SH-SY5Y (cell line): ENCODE results near the gene AAK1.

Source experiments
- GATA2 ChIP-seq: IDR thresholded peaks from 2 replicates; pipeline ENCODE4 v1.6.1; 2011; ENCODE audit warnings: mild to moderate bottlenecking, low read depth, low read length
- GATA3 ChIP-seq: IDR thresholded peaks from 2 replicates; pipeline ENCODE4 v1.6.1; 2011; ENCODE audit warnings: low read depth, mild to moderate bottlenecking, low read length, moderate library complexity

AAK1 gene

DNA sequence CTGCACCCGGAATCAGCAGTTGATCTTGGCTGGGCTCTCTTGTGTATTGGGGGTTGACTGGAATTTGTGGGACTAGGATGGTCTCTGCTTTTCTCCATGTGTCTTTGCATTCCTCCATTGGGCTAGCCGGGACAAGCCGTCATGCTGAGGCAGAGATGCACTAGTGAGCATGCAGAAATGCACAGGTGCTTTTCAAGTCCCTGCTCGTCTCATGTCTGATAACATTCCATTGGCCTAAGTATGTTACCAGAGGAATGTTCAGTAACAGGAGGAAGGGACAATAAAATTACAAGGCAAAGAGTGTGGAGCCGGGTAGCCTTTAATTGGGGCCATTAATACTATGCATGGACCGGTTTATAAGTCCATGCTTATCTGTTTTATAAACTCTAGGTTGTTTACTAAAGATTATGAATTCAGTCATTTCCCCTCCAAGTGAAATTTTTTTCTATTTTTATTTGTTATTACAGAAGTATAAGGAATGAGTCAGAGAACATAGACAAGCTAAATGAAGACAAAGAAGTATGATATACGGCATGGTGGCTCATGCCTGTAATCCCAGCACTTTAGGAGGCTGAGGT is 24.4 kb upstream of the AAK1 start:
- no peak for TF ChIP-seq GATA3

DNA sequence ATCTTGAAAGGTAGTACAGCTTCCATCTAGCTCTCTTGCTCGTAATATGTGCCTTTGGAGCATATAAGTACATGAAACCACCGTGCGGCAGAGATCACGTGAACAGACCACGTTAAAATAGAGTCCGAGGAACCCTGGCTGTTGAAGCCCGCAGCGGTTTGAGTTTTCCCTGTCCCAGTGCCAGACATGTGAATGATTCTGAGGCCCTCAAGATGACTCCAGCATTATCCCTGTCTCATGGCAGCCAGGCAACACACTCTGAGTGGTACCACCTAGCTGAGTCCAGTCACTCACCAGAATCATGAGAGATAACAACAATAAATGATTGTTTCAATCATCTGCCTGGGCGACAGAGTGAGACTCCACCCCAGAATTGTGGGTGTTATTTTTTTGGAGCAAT is 21.6 kb upstream of the AAK1 start:
- TF ChIP-seq GATA3 (no peak), GATA2 (no peak)

DNA sequence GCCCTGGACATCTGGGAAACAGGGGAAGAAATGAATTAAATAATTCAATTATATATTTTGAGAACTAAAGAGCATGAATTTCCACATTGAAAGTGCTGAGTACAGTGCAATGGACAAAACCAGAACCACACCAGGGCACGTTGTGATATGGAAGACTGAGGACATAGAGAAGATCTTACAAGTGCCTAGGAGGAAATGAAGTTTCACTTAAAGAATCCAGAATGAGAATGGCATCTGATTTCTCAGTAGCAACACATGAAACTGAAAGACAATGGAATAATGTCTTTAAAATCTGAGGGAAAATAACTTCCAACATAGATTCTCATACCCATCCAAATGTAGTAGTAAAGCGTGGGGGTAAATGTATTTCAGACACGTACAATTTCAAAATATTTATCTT is 20.3 kb upstream of the AAK1 start:
- TF ChIP-seq GATA2 (no peak), GATA3 (no peak)

DNA sequence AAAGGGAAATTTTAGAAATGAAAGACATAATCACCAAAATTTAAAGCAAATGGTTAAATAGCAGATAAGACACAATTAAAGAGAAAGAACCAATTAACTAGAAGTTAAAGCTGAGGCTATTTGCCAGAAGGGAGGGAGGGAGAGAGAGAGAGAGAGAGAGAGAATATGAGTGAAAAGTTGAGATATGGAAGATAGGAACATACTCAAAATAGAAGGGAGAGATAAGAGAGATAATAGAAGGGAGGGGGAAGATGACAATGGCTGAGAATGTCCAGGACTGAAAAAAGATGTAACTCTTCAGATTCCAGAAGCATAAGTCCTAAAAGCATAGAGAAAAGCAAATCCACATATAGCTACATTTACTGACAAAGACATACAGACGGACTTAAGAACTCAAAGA is 17.1 kb upstream of the AAK1 start:
- TF ChIP-seq GATA3 (peak; percentile 75), GATA2 (peak; percentile 44; the same call in 1 of the 2 replicates)

DNA sequence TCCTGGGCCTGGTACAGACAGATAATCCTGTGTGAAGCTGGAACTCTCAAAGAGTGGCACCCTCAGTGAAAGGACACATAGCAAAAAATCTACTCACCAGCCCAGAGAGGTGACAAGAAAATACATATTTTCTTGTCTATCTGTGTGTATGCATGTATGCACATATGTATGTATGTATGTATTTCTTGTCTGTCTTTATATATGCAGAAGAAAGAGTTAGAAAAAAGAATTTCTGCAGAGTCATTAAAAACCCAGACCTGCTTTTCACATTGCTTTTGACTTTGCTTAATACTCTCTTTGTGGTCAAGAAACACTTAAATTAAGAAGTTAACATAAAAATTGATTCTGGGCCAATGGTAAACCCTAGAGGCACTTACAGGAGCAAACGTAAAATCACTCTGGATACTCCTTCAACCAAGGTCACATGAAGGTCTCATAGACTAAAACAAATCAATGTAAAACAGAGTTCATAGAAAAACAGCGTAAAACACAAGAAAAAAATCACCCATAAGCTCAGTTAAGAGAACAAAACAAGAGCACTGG is 16.5 kb upstream of the AAK1 start:
- TF ChIP-seq GATA2 (no peak), GATA3 (no peak)

DNA sequence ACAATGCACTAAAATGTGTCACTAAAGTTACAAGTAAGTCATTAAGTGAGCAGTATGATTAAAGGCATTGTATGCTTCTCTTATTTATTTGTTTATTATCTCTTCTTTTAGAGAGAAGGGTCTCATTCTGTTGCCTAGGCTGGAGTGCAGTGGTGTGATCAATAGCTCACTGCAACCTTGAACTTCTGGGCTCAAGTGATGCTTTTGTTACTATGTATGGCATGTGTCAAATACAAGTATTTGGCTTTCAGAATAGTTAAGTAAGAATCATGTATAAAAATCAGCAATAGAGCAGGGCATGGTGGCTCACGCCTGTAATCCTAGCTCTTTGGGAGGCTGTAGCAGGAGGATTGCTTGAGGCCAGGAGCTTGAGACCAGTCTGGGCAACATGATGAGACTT is 15.8 kb upstream of the AAK1 start:
- no peak for TF ChIP-seq GATA2
- no peak for TF ChIP-seq GATA3

DNA sequence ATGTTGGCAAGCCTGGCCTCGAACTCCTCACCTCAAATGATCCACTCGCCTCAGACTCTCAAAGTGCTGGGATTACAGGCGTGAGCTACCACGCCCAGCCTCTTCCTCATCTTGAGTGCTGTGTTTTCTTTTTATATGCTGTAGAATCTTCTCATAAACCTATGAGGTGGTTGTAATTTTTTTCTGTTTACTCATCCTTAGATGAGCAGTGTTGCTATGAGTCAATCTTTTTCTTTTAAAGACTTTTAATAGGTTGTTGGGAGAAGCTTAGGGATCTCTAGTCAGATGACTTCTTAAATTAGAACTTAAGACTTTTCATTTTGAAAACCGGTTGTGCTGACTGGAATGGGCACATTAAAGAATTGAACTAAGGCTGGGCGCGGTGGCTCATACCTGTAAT is 8.7 kb upstream of the AAK1 start:
- TF ChIP-seq GATA3, result no peak
- TF ChIP-seq GATA2, result no peak

DNA sequence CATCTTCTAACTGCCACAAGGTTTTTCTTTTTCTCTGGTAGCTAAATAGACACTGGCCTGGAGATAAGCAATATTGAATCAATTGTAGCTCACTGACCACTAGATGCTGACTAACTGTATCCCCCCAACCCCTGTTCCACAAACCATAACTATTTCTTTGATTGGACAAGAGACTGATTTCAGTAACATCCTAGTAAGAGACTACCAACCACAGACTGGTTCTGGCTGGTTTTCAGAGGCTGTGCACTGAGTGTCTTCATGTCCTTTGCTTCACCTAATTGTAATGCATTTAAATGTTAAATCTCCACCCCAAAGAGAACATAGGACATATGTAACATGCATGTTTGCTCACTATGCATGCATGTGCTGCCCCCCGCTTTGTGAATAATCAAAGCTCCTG is 3.2 kb upstream of the AAK1 start:
- TF ChIP-seq GATA2, result no peak
- TF ChIP-seq GATA3, result no peak

DNA sequence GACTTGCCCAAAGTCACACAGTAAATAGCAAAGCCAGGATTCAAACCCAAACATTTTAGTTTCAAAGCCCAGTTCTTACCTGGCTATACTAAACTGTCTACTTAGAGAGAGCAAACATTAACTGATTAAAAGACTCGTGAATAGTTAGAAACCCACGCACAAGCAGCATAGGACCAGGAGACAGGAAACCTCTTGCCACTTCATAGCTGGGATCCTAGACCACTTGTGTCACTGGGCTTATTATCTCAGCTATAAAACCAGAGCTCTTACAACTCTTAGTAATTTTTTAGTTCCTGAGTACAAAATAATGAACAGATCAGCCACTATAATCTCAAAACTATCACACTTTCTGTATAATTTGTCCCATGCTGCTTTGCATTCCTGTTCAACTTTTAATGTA is 2.4 kb upstream of the AAK1 start:
- TF ChIP-seq GATA2 (no peak), GATA3 (no peak)

DNA sequence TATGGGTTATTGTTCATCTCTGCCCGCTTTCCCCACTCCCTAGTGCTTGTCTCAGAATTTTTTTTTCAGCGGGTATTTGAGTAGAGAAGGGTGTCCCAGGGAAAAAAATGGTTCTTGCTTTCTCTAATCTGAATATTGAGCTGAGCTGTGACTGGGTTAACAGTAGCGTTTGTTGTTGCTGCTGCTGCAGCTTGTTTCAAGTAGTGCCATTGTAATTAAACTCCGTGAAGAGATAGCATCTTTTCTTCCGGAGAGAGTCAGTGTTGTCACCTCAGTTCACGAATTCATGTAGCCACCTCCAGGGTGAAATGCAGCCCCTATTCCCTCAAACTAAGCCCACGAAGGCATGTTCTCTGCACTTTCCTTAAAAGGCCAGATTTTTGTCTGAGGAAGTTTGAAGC is 1.5 kb upstream of the AAK1 start:
- TF ChIP-seq GATA3 (no peak), GATA2 (peak; percentile 71)

DNA sequence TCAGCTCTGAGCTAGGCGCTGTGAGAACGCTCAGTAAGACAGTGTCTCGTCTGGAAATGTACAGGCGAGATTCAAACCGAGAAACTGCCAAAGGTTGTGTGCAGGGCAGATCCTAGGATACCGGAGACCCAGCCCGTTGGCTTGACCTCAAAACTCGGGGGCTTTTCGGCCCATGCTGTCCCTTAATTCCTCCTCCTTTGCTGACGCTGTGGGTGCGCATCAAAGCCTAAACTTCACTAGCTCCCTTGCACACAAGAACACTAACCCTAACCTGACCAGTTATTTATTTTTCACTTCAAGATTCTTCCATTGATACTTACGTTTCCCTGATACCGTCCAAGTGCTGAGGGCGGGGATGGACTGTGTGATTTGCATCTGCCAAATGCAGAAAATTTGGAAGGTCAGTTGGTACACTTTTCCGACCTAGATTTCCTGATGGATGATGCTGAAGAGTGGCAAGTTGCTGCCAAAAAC is 1.0 kb upstream of the AAK1 start:
- TF ChIP-seq GATA2 (no peak), GATA3 (no peak)

DNA sequence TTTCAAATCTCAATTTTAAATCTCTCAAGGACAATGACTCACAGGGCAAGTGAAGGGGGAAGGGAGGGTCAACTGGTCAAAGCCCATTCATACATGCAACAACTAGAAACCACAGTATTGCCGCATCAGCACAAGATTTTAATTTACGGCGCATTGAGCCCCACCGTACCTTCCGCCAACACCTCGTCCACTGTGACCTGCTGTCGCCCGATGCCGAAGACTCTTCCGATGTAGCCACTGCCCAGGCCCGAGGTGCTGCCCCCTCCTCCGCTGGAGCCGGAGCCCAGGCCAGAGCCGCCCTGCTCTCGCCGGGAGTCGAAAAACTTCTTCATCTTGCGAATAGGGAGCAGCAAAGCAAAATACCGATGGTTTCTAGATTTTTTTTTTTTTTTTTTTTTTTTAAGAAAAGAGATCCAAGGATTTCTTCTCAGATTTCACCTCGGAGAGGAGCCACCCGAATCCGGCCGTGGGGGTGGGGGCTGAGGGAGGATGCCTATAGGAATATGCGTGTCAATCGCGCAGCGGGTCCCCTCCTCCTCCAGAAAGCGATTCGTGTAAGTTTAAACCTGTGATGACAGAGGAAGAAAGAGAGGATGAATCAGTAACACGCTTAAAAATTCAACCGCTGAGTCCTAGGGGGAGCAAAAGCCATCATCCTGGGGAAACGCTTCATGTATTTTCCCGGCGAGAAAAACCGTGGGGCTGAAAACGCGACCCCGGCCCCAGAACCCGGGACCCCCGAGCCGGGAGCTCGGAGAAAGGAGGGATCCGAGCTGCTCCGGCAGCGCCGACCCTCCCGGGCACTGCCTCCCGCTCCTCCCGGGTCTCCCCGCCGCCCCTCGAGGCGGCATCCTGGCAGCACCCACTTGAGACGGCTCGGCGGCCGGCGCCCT is 584 bp downstream of the AAK1 start:
- TF ChIP-seq GATA2, result no peak
- TF ChIP-seq GATA3, result no peak

DNA sequence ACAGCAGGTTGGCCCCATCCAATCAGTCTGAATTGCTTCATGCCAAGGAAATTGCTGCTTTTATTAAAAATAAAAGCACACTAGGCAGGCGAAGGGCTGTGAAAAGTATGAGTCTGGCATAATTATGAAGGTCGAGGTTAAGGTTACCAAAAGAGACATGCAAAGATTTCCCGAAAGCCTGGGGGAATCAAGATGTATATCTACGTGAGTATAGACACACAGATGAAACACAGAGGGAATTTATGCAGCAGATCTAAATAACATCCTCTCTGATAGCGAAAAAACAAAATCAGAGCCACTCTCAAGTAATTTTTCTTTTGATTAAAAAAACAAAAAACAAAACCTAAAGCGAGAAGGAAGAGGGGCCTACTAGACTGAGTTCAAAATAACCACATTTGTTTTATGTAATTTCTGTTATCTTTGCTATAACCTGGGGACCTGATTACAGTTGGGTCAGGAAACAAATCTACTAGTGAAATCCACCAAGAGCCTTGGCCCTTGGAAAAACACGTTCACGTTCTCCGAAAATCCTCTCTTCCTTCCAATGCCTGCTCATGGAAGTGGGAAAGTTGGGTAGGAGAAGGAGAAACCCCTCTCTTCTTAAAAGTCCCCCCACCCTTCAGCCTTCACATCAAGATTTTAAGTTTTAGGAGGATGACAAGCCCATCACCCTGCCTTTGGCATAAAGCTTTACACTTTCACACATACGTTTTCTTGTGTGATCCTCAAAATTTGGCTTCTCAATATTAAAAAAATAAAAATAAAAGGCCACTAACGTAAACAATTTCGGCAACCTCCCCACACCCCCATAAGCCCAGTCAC is 1.4 kb downstream of the AAK1 start:
- TF ChIP-seq GATA2 (peak; percentile 37), GATA3 (no peak; the same call in none of the 2 replicates)

DNA sequence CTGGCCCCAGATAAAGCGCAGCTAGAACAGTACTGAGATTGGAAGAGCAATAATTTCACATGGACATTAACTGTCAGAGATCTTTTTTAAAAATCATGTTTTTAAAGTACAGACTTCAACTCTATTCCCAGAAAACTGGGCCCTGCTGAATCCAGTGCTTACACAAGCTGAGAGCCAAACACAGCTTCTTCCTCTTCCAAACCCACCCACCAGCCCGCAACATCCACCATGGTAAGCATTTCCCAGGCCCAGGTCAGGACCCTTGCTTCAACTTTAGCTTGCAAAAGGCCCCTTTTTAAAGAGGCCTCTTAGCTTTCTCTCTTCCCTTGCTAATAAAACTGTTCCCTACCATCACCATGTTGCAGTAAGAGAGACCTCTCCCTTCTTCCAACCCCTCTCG is 2.1 kb downstream of the AAK1 start:
- TF ChIP-seq GATA2, result no peak
- TF ChIP-seq GATA3, result no peak
